ENCODE results near the gene ABHD18.
"Not testable (repeated sequence)": the region's sequence is repeated elsewhere in the genome, so short reads cannot be mapped to it uniquely, and the experiment has no call there.

DNA sequence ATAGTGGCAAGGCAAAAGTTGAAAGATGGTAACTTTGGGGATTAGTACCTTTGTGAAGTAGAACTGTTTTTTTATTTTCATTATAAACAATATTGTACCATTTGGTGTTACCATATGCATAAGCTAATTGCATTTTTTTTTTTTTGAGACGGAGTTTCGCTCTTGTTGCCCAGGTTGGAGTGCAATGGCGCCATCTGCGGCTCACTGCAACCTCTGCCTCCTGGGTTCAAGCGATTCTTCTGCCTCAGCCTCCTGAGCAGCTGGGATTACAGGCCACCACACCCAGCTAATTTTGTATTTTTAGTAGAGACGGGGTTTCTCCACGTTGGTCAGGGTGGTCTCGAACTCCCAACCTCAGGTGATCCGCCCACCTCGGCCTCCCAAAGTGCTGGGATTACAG is 86.0 kb downstream of the ABHD18 start:
- TF ChIP-seq, protein P1, sequence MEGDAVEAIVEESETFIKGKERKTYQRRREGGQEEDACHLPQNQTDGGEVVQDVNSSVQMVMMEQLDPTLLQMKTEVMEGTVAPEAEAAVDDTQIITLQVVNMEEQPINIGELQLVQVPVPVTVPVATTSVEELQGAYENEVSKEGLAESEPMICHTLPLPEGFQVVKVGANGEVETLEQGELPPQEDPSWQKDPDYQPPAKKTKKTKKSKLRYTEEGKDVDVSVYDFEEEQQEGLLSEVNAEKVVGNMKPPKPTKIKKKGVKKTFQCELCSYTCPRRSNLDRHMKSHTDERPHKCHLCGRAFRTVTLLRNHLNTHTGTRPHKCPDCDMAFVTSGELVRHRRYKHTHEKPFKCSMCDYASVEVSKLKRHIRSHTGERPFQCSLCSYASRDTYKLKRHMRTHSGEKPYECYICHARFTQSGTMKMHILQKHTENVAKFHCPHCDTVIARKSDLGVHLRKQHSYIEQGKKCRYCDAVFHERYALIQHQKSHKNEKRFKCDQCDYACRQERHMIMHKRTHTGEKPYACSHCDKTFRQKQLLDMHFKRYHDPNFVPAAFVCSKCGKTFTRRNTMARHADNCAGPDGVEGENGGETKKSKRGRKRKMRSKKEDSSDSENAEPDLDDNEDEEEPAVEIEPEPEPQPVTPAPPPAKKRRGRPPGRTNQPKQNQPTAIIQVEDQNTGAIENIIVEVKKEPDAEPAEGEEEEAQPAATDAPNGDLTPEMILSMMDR (IDR thresholded peaks at IDR 0.05): peak; percentile 56
- not testable (repeated sequence) for TF ChIP-seq EZH2phosphoT487 (IDR thresholded peaks at IDR 0.05)

All from neural progenitor cell (in vitro differentiated cells).